Osteoblast (primary cell): ENCODE measurements around the gene CDH18. TPM values are rescaled to one million over a fixed set of nuclear protein-coding genes. Genes with fewer than 3 reads are reported as not detected.

Source experiments
- DNase-seq: peaks from one replicate; pipeline ENCODE4 v3.0.0; 2011; ENCODE audit warnings: low spot score, mixed read lengths; ENCODE audit not compliant: insufficient read length; ENCODE audit errors: missing footprints
- H2AFZ ChIP-seq: 2 replicates; pipeline ENCODE4 v1.6.0; 2011; ENCODE audit warnings: mild to moderate bottlenecking, low read length
- H3K27ac ChIP-seq: 2 replicates; pipeline ENCODE4 v1.5.1; 2011; ENCODE audit warnings: mild to moderate bottlenecking, low read depth, low read length, moderate library complexity
- H3K27me3 ChIP-seq: 2 replicates; pipeline ENCODE4 v1.6.0; 2012; ENCODE audit warnings: mild to moderate bottlenecking, control low read depth, inconsistent platforms, low read length, moderate library complexity; ENCODE audit not compliant: insufficient read depth
- H3K36me3 ChIP-seq: 2 replicates; pipeline ENCODE4 v1.5.1; 2011; ENCODE audit warnings: mild to moderate bottlenecking, low read length, control low read depth, moderate library complexity; ENCODE audit not compliant: insufficient read depth
- H3K4me1 ChIP-seq: 2 replicates; pipeline ENCODE4 v1.5.1; 2011; ENCODE audit warnings: mild to moderate bottlenecking, low read length, control low read depth, moderate library complexity; ENCODE audit not compliant: insufficient read depth
- H3K4me2 ChIP-seq: 2 replicates; pipeline ENCODE4 v1.6.0; 2011; ENCODE audit warnings: mild to moderate bottlenecking, low read length; ENCODE audit not compliant: insufficient read depth
- H3K4me3 ChIP-seq: fragments of 200-600 bp; sonication (generic); 3 replicates; pipeline ENCODE4 v1.5.1; 2012; ENCODE audit warnings: mild to moderate bottlenecking, low read length, inconsistent platforms; ENCODE audit not compliant: insufficient read depth
- H3K79me2 ChIP-seq: 2 replicates; pipeline ENCODE4 v1.6.0; 2012; ENCODE audit warnings: mild to moderate bottlenecking, low read length, control low read depth, inconsistent platforms; ENCODE audit not compliant: insufficient read depth
- H3K9me3 ChIP-seq: 2 replicates; pipeline ENCODE4 v1.5.1; 2011; ENCODE audit warnings: low read depth, low read length, control low read depth
- H4K20me1 ChIP-seq: 2 replicates; pipeline ENCODE4 v1.6.0; 2012; ENCODE audit warnings: mild to moderate bottlenecking, low read length, control low read depth; ENCODE audit not compliant: insufficient read depth
- total RNA-seq: library from RNA; depleted of rRNA; stranded (reverse); fragments of >200 nt; gene quantifications from 2 replicates; pipeline ENCODE4 v1.2.3, GENCODE V29; 2012
- TF ChIP-seq, protein P1 (sequence below): IDR thresholded peaks from 2 replicates; pipeline ENCODE4 v1.5.1; 2011; ENCODE audit warnings: mild to moderate bottlenecking, low read depth, low read length, moderate library complexity; ENCODE audit errors: extremely low read depth

Gene CDH18
- total RNA-seq, 1 donor = 0.36 TPM

GRCh38 chr5:19917588-19918122 lies 70.3 kb downstream of the CDH18 start:
- no peak for DNase-seq
- no peaks in the 10 kb centered on the region for H3K27me3 ChIP-seq

DNA sequence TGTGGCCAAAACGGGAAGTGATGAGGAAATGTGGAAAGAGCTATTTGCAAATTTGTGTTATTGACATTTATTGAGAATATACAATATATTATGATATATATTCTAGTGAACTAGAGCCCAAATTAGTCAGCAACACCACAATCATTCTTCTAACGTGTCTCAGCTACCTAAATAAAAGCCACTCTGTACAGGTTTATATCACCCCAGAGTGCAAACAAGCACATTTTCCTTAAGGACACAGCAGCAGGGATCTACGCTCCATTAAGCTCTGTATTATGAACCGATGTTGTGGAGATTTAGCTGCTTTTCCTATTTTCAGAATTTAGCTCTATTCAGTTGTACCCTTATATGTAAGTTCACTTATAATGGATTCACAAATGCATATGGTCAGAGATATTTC lies 77.9 kb downstream of the CDH18 start:
- Histone ChIP-seq H3K79me2 (no peaks in the 10 kb centered on the region), H3K4me2 (no peak overlapping the region), H3K4me1 (no peaks in the 10 kb centered on the region), H3K4me3 (no peak overlapping the region), H2AFZ (no peak overlapping the region), H4K20me1 (no peaks in the 10 kb centered on the region), H3K9me3 (no peaks in the 10 kb centered on the region), H3K36me3 (no peaks in the 10 kb centered on the region), H3K27ac (no peak overlapping the region), H3K27me3 (no peaks in the 10 kb centered on the region)
- DNase-seq = no peak
- TF ChIP-seq, protein P1, sequence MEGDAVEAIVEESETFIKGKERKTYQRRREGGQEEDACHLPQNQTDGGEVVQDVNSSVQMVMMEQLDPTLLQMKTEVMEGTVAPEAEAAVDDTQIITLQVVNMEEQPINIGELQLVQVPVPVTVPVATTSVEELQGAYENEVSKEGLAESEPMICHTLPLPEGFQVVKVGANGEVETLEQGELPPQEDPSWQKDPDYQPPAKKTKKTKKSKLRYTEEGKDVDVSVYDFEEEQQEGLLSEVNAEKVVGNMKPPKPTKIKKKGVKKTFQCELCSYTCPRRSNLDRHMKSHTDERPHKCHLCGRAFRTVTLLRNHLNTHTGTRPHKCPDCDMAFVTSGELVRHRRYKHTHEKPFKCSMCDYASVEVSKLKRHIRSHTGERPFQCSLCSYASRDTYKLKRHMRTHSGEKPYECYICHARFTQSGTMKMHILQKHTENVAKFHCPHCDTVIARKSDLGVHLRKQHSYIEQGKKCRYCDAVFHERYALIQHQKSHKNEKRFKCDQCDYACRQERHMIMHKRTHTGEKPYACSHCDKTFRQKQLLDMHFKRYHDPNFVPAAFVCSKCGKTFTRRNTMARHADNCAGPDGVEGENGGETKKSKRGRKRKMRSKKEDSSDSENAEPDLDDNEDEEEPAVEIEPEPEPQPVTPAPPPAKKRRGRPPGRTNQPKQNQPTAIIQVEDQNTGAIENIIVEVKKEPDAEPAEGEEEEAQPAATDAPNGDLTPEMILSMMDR = no peak

More at GRCh38 chr5:19917588-19918122, 70.3 kb downstream of the CDH18 start:
- Histone ChIP-seq H3K36me3 (no peaks in the 10 kb centered on the region), H3K4me1 (no peaks in the 10 kb centered on the region), H4K20me1 (no peaks in the 10 kb centered on the region), H3K9me3 (peaks cover 5% of the 10 kb centered on the region), H3K27ac (no peak overlapping the region), H2AFZ (no peak overlapping the region), H3K79me2 (no peaks in the 10 kb centered on the region), H3K4me3 (no peak overlapping the region), H3K4me2 (no peak overlapping the region)
- TF ChIP-seq, protein P1 = no peak

DNA sequence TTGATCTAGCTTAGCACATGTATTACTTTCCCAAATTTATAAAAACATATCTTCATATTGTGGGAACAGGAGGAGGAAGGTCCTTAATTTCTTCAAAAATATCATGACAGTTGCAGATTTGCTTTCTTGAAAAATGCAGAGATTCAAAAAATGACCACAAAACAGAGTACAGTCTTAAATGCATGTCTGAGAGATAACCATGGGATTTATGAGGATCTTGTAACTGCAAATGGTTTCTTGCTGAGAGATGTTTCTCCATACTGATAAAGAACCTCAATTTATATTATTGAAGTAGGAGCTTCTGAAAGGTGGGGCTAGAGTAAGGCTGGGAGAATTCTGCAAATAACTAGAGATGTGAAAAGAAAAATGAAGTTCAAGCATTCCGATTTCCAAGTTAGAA lies 83.2 kb downstream of the CDH18 start:
- no peak overlapping the region for H3K27ac ChIP-seq
- H3K36me3 ChIP-seq = no peaks in the 10 kb centered on the region
- H3K9me3 ChIP-seq = no peaks in the 10 kb centered on the region
- no peak for DNase-seq
- H3K27me3 ChIP-seq = no peaks in the 10 kb centered on the region
- TF ChIP-seq, protein P1 = no peak
- H3K4me2 ChIP-seq = no peak overlapping the region
- no peak overlapping the region for H2AFZ ChIP-seq
- no peaks in the 10 kb centered on the region for H4K20me1 ChIP-seq
- H3K4me1 ChIP-seq = no peaks in the 10 kb centered on the region
- no peaks in the 10 kb centered on the region for H3K79me2 ChIP-seq
- no peak overlapping the region for H3K4me3 ChIP-seq

DNA sequence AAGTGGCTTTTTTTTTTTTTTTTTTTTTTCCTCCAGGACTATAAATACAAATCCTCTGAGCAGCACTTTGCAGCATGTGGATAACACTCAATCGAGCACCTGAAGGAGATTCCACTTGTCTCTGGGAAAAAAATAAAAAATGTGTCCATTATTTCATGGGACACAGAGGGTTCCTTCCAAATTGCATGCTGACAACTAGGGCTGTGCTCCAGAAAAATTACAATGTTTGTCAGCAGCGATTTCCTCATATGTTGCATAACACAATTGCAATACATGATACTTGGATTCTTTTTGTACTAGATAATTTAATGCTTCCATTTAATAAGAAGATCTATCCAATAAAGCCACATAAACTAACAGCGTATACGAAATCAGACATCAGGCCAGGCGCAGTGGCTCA lies 84.4 kb downstream of the CDH18 start:
- Histone ChIP-seq H2AFZ (no peak overlapping the region), H3K4me1 (no peaks in the 10 kb centered on the region), H3K27me3 (no peaks in the 10 kb centered on the region), H3K79me2 (no peaks in the 10 kb centered on the region), H3K4me2 (no peak overlapping the region), H4K20me1 (no peaks in the 10 kb centered on the region), H3K27ac (no peak overlapping the region), H3K9me3 (no peaks in the 10 kb centered on the region), H3K36me3 (no peaks in the 10 kb centered on the region), H3K4me3 (no peak overlapping the region)
- peak; percentile 26 for DNase-seq
- TF ChIP-seq, protein P1 = no peak
